MM.1S (cell line): ENCODE results near the gene TRPC3.

Source experiments
- CTCF ChIP-seq: fragments of 300-600 bp; sonication (generic); IDR thresholded peaks from 2 replicates; pipeline ENCODE4 v1.5.1; 2016; ENCODE audit warnings: antibody characterized with exemption, low read length, mixed read lengths
- EZH2 ChIP-seq: fragments of 300-600 bp; sonication (generic); optimal IDR thresholded peaks from 2 replicates; pipeline ENCODE3; 2017; ENCODE audit warnings: low read depth, mild to moderate bottlenecking, antibody characterized with exemption, low read length, mixed read lengths

GRCh38 chr4:121952290-121952689 lies 430 bp upstream of the TRPC3 start:
- TF ChIP-seq CTCF (no peak), EZH2 (no peak)
